Activated T-helper 1 cell treated with anti-CD3 and anti-CD28 coated beads, Interleukin-2, amount 50 U/mL, for 16 hours (primary cell): Measurements from ENCODE around the gene SVIP.

Experiments used
- DNase-seq, 2 donors: peaks; one replicate each; pipeline ENCODE4 v3.0.0-alpha.2; 2020; ENCODE audit warnings: low read depth in 1 of 2, low spot score in 1 of 2

The SVIP gene

DNA sequence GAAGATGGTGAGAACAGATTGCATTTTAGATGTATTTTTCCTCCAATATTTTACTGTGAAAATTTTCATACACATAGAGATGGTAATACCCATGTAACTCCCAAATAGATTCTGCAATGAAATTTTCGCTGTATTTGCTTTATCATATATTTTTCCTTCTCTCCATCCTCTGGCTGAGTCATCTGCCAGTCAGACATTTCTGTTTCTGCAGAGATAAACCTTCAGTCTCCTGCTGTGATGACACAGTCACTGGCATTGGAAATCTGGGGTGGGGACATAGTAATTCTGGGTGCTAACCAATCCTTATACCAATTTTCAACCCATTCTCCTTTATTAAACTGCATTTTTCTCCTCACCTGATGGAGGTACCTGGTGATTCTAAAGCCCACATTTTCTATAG lies 33.7 kb downstream of the SVIP start:
- no peak for DNase-seq

DNA sequence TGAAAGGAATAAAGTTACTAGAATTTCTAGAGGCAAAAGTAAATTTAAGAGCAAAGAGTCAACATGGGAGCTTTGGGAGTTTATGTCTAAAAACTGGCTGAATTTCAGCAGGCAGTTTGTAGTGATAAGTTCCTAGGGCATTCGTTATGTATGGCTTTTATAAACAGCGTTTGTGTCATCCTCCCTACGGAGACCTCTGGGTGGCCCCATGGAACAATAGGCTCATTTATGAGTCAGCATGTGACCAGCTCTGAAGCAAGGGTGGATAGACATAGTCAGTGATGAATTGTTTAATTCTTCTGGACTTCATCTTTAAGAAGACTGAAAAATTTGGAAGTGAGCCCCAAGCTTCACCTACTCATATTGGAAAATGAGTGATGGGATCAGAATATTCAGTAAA lies 37.1 kb downstream of the SVIP start:
- no peak for DNase-seq

DNA sequence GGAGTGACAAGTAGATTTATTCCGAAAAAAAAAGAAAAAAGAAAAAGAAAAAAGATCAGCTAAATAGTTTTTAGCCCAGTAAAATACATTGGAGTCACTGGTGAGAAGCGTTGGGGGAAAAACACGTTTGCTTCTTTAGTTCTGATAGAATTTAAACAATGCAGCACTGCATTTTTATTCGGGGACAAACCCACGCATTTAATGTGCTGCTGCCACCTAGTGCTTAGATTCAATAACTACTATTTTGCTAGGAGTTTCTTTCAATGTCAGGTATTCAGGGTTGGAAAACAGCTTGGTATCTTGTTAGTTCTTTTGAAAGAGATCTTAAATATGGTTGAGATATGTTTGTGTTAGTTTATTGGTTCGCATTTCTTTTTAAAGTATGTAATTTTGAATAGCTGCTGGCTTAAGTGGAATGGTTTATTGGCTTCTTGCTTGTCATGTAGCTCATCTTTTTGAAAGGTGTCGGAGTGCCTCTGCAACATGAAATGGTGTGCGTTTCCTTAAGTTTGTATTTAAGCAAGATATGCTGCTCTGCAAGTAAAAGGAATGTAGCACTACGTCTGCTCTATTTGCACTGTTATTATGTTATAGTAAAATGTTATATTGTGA lies 41.9 kb downstream of the SVIP start:
- no peak for DNase-seq

DNA sequence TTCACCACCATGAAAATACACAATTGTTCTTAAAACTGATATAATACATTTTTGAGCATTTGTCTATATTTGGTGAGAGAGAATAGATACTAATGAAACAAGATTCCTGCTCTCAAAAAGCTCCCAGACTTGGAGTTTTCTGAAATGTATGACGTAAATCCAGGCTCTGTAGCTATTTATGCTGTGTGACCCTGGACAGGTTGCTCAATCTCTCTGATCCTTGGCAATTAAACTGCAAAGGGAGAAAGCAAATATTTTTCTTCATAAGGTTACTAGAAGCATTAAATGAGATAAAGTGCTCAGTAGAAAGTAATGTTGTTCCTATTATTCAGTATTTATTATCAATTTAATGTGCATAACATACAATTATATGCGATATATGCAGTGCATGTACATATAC lies 42.5 kb downstream of the SVIP start:
- DNase-seq, result no peak

DNA sequence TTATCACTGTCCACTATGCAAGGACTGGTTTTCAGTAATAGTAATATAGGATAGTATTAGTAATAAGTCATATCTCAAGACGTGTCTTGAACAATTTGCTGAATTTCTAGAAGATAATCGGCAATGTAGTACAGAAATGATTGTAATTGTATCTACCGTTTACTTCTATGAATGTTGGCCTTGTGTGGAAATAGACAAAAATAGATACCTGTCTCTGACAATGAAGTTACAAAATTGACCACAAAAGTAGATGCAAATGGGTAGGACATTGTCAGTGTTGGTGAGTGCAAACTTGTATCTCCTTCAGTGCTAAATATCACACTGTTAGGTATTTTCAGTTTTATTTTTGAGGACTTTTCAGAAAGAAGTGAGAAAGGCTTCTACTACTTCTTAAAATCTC lies 43.1 kb downstream of the SVIP start:
- DNase-seq, result no peak

DNA sequence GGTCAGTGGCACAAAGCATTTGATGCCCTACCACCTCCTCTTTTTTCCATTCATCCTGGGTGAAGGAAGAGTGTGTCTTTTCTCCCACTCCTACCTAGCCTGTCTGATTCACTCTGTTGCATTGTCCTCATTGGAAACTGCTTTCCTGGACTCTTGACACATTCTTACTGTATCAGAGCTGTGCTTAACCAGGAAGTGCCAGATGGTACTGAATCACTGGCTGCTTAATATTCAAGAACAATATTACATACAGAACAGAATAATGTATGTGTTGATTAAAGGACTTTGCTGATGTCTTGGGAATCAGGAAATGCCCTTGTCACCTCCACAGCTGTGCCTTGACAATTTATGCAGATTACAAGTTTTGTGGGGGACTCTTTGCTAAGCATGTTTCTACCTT lies 44.4 kb downstream of the SVIP start:
- DNase-seq, result no peak

DNA sequence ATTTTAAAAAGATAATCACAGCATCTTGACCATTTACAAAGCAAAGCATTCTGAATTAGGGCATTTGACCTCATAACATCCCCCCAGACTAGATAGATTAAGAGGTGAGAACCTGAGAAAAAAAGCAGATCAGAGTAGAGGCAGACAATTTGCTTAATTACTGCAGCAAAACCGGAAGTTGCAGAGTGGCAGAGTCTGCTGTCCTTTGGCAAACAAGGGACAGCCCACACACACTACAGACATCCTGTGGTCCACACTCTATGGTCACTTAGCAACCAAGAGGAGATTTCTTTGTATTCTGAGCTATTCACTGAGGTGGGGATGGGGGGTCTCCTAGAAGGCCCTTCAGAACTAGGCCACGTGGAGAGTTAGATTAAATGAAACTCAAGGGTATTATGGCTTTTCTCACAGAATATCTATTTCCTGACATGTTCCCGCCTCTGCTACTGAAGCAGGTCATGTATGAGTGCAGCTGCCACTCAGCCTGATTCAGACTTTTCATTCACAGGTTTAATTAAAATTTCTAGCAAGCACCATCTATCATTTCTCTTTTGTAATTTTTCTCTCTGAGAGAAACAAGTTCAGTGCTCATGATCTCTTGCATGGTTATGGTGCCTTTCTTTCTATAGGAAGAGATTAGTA lies 48.5 kb downstream of the SVIP start:
- no peak for DNase-seq

DNA sequence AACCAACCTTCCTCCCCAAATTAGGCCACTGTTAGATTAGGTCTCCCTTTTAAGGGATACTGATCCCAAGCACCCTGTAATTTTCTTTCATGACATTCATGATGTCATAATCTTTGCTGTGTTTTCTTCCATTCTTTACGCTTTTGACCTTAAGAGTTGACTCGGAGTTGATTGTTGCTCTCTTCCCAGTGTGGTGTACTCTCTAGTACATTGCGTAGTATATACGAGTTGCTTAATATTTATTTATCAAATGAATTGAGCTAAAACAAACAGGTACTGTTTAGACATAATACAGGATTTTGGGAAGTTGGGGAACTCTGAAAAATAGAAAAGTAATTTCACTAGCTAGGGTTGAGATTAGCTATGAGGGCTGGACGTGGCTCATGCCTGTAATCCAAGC lies 49.8 kb downstream of the SVIP start:
- DNase-seq, result no peak

DNA sequence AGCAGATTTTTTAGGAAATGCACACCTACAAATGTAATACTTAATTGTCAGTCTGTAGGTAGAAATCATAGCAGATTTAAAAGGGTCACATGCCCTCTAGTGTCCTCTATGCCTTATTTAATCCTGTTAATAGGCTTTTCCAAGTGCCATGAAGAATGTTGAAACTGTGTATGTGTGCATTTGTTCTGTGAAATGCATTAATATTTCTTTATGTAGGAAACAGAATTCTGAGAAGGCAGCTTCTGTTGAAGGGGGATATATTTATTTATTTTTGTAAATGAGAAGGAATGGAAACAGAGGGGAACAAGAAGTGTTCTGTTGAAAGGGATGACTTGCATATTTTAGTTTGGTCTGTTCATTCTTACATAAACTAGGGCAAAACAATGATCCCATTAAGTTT lies 51.0 kb downstream of the SVIP start:
- no peak for DNase-seq

DNA sequence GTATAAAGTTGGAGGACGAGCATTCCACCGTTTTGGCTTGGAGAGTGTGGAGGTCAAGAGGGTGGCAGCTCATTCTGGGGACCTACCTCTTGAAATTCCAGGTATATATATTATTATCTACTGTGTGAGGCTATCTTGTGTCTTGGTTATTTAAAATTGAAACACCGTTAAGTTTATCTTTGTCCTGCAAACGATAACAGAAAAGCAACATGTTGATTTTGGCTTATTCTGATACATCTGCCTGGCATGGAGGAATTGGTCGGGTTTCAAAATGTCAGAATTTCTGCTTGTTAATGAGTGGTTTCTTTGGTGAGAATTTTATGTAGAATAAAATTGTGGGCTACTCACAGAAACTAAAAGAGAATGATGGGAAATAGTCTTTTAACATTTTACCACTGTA lies 54.4 kb downstream of the SVIP start:
- no peak for DNase-seq

DNA sequence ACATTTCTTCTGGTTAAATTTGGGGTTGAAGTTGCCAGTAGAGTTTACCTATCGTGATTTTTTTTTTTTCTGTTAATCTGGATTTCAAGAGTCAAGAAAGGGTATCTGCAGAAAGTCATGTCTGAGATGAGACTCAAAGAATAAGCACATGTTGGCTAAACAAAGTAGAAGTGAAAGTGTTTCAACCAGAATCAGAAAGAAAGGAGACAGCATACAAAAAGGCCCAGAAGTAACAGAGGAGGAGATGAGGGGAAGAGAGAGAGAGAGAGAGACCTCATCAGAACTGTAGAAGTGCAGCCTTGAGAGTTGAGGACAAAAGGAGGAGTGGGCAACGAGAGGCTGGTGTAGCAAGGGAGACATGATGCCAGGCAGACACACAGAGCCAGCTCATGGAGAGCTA lies 54.9 kb downstream of the SVIP start:
- DNase-seq, result no peak

DNA sequence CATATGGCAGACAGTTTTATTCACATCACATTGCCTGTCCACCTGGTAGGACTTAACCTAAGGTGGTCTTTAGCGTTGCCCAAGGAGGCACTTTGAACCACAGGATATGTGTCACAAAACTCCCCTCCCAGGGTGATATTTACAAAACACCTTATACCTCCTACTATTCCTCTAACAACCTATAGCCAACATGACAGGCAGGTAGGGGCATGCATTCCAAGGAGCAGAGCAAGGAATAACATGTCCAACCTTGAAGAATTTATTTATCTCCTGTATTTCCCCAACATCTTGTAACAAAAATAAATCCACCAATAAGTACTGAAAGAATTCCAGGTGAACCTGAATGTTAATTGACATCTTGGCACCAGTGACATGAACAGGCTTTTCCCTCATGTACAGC lies 60.5 kb downstream of the SVIP start:
- no peak for DNase-seq
